NCI-H460 (cell line): Measurements from ENCODE around the gene DCXR. TPM values are rescaled to one million over a fixed set of nuclear protein-coding genes. Genes with fewer than 3 reads are reported as not detected.

Source experiments
- DNase-seq: peaks from one replicate; pipeline ENCODE4 v3.0.0-alpha.2; 2016; ENCODE audit warnings: low read depth; ENCODE audit errors: extremely low read depth
- total RNA-seq: library from RNA; depleted of rRNA; stranded (reverse); fragments of >200 nt; shearing (Covaris generic); gene quantifications from 2 replicates; pipeline ENCODE4 v1.2.3, GENCODE V29; 2014

The DCXR gene
- total RNA-seq, 1 experiment from 2014 or later = 44.3 TPM

- no peak for DNase-seq
Observed at GRCh38 chr17:82076018-82076784, 38.7 kb upstream of the DCXR start.

GRCh38 chr17:82073446-82073845 lies 35.9 kb upstream of the DCXR start:
- DNase-seq = no peak

- DNase-seq = no peak
Observed at GRCh38 chr17:82072827-82073226, 35.3 kb upstream of the DCXR start.

- no peak for DNase-seq
Observed at GRCh38 chr17:82070611-82071010, 33.1 kb upstream of the DCXR start.

GRCh38 chr17:82065638-82066303 lies 28.3 kb upstream of the DCXR start, which contains the start of gene DUS1L:
TSS of gene DUS1L (minus strand) at chr17:82065804. CDS start at chr17:82065059, 745 bp downstream.
- peak; percentile 31 for DNase-seq

- DNase-seq = no peak
Observed at GRCh38 chr17:82065193-82065637, 27.7 kb upstream of the DCXR start.

- DNase-seq = no peak
Observed at GRCh38 chr17:82064433-82065192, 27.1 kb upstream of the DCXR start.

- no peak for DNase-seq
Observed at GRCh38 chr17:82063424-82064415, 26.2 kb upstream of the DCXR start.

- no peak for DNase-seq
Observed at GRCh38 chr17:82062984-82063368, 25.5 kb upstream of the DCXR start.

GRCh38 chr17:82062076-82062983 lies 24.8 kb upstream of the DCXR start:
- DNase-seq = no peak

GRCh38 chr17:82061047-82061925 lies 23.8 kb upstream of the DCXR start:
- no peak for DNase-seq

GRCh38 chr17:82060614-82061013 lies 23.1 kb upstream of the DCXR start:
- DNase-seq = no peak

GRCh38 chr17:82060001-82060380 lies 22.5 kb upstream of the DCXR start:
- no peak for DNase-seq

GRCh38 chr17:82059272-82060000 lies 21.9 kb upstream of the DCXR start:
- no peak for DNase-seq

- no peak for DNase-seq
Observed at GRCh38 chr17:82058855-82059249, 21.4 kb upstream of the DCXR start.

GRCh38 chr17:82058230-82058854 lies 20.8 kb upstream of the DCXR start:
- DNase-seq = no peak
